ENCODE data around the gene CBFA2T2.

GRCh38 chr20:33686984-33687366, 197.1 kb downstream of the CBFA2T2 start:
- TF ChIP-seq CTCF (IDR thresholded peaks at IDR 0.05) (no peak), POLR2AphosphoS5 (IDR thresholded peaks at IDR 0.05; ENCODE audit: low read depth, low read length) (no peak)
- TF ChIP-seq, protein P1, sequence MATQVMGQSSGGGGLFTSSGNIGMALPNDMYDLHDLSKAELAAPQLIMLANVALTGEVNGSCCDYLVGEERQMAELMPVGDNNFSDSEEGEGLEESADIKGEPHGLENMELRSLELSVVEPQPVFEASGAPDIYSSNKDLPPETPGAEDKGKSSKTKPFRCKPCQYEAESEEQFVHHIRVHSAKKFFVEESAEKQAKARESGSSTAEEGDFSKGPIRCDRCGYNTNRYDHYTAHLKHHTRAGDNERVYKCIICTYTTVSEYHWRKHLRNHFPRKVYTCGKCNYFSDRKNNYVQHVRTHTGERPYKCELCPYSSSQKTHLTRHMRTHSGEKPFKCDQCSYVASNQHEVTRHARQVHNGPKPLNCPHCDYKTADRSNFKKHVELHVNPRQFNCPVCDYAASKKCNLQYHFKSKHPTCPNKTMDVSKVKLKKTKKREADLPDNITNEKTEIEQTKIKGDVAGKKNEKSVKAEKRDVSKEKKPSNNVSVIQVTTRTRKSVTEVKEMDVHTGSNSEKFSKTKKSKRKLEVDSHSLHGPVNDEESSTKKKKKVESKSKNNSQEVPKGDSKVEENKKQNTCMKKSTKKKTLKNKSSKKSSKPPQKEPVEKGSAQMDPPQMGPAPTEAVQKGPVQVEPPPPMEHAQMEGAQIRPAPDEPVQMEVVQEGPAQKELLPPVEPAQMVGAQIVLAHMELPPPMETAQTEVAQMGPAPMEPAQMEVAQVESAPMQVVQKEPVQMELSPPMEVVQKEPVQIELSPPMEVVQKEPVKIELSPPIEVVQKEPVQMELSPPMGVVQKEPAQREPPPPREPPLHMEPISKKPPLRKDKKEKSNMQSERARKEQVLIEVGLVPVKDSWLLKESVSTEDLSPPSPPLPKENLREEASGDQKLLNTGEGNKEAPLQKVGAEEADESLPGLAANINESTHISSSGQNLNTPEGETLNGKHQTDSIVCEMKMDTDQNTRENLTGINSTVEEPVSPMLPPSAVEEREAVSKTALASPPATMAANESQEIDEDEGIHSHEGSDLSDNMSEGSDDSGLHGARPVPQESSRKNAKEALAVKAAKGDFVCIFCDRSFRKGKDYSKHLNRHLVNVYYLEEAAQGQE (IDR thresholded peaks at IDR 0.05; ENCODE audit: insufficient read depth in 1 of 2, low read depth in 2 of 2, low read length in 1 of 2): no peak

Measured in Panc1 (cell line).